WERI-Rb-1 (cell line): ENCODE measurements around the gene BIN1.

Experiments
- DNase-seq: peaks from one replicate; pipeline ENCODE4 v3.0.0-alpha.2; 2020
- H3K27ac ChIP-seq: fragments of 250-450 bp; sonication (Bioruptor Pico); 2 replicates; pipeline ENCODE4 v1.5.1; 2020; ENCODE audit warnings: mild to moderate bottlenecking, moderate library complexity
- H3K27me3 ChIP-seq: fragments of 250-450 bp; sonication (Bioruptor Pico); 2 replicates; pipeline ENCODE4 v1.5.1; 2021; ENCODE audit warnings: mild to moderate bottlenecking, low read depth, moderate library complexity; ENCODE audit not compliant: insufficient read depth, severe bottlenecking
- H3K36me3 ChIP-seq: fragments of 250-450 bp; sonication (Bioruptor Pico); 2 replicates; pipeline ENCODE4 v1.5.1; 2020; ENCODE audit warnings: mild to moderate bottlenecking, moderate library complexity
- H3K4me3 ChIP-seq: 2 replicates; pipeline ENCODE4 v1.5.1; 2011; ENCODE audit warnings: low read depth, mild to moderate bottlenecking, control low read depth, low read length
- H3K9me3 ChIP-seq: fragments of 250-450 bp; sonication (Bioruptor Pico); 2 replicates; pipeline ENCODE4 v1.5.1; 2021; ENCODE audit warnings: mild to moderate bottlenecking, moderate library complexity; ENCODE audit not compliant: severe bottlenecking
- TF ChIP-seq, protein P1 (sequence below): IDR thresholded peaks from 2 replicates; pipeline ENCODE4 v1.5.1; 2011; ENCODE audit warnings: low read depth, mild to moderate bottlenecking, control low read depth, inconsistent platforms, low read length

The BIN1 gene

DNA sequence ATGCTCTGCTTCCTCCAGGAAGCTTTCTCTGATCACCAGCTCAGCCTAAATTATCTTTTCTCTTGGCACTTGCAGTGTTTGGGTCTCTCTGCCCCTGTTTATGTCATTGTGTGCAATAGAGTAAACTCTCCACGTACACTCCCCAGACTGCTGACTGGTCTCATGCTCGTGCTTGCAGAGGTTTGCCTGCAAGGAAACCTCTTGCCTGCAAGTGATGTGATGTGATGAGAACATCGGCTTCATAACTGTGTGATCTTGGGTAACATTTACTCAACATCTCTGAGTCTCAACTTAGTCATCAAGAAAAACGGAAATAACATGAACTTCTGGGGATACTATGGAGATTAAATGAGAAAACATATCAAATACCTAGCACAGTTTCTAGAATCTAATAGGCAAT lies 92.3 kb downstream of the BIN1 start:
- Histone ChIP-seq H3K36me3 (no peaks in the 10 kb centered on the region), H3K4me3 (no peak overlapping the region), H3K9me3 (no peaks in the 10 kb centered on the region), H3K27ac (peak overlapping the region; percentile 31; the same call in 1 of the 2 replicates), H3K27me3 (no peaks in the 10 kb centered on the region)
- TF ChIP-seq, protein P1, sequence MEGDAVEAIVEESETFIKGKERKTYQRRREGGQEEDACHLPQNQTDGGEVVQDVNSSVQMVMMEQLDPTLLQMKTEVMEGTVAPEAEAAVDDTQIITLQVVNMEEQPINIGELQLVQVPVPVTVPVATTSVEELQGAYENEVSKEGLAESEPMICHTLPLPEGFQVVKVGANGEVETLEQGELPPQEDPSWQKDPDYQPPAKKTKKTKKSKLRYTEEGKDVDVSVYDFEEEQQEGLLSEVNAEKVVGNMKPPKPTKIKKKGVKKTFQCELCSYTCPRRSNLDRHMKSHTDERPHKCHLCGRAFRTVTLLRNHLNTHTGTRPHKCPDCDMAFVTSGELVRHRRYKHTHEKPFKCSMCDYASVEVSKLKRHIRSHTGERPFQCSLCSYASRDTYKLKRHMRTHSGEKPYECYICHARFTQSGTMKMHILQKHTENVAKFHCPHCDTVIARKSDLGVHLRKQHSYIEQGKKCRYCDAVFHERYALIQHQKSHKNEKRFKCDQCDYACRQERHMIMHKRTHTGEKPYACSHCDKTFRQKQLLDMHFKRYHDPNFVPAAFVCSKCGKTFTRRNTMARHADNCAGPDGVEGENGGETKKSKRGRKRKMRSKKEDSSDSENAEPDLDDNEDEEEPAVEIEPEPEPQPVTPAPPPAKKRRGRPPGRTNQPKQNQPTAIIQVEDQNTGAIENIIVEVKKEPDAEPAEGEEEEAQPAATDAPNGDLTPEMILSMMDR: no peak
- DNase-seq: no peak

DNA sequence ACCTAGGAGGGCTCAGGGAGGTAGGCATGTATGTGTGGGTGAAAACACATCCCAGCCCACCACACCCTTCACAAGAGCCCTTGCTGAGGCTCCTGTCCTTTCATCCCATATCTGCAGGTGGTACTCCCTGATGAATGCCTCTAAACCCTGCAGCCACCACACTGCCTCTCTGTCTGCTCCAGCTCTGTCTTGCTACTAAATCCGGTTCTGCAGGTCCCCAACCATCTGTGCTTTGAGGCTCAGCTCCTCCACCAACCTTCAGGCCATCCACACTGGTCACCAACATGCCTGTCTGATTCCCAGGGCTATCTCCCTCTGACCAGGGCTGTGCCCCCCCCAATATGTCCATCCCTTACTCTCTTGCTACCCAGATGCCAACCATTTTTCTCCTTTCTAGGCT lies 92.7 kb downstream of the BIN1 start:
- peak; percentile 50 for DNase-seq
- Histone ChIP-seq H3K27me3 (no peaks in the 10 kb centered on the region), H3K9me3 (no peaks in the 10 kb centered on the region), H3K4me3 (no peak overlapping the region), H3K27ac (peak overlapping the region; percentile 31), H3K36me3 (no peaks in the 10 kb centered on the region)
- TF ChIP-seq, protein P1: no peak

DNA sequence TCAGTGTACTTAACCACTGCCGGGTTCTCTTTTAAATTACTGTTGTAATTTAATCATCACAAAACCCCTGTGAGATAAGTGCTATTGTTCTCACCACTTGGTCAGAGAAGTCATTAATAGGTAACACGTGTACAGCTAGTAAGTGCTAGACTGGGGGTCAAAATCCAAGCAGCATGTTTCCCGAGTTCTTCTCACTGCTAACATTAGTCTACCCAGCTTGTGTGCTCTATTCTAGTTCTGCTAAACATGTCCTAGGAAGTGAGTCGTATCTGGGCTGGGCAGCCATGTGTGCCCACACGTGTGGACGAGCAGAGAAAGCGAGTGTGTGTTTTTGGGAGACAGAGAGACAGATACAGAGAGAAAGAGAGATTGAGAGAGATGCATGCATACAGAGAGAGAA lies 94.1 kb downstream of the BIN1 start:
- no peak overlapping the region for H3K4me3 ChIP-seq
- no peaks in the 10 kb centered on the region for H3K9me3 ChIP-seq
- H3K36me3 ChIP-seq: no peaks in the 10 kb centered on the region
- H3K27ac ChIP-seq: peak overlapping the region; percentile 8; the same call in 1 of the 2 replicates
- H3K27me3 ChIP-seq: no peaks in the 10 kb centered on the region
- TF ChIP-seq, protein P1: no peak
- no peak for DNase-seq

DNA sequence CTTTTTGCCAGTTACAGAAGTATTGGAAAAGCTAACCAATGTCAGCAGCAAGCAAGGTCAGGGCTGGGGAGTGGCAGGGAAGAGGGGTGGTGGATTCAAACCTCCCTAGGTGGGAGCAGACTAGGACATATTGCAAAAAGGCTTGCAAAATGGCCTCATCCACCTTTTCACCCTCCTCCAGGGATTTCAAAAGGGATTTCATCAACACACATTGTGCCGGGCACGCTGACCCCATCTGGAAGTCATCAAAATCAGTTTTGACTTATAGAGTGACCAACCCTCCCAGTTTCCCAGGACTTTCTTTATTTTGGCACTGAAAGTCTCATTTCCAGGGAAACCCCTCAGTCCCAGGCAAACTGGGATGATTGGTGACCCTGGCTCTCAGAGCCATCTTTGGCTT lies 94.7 kb downstream of the BIN1 start:
- Histone ChIP-seq H3K9me3 (no peaks in the 10 kb centered on the region), H3K36me3 (no peaks in the 10 kb centered on the region), H3K27ac (peak overlapping the region; percentile 60), H3K27me3 (no peaks in the 10 kb centered on the region), H3K4me3 (no peak overlapping the region)
- DNase-seq: no peak
- TF ChIP-seq, protein P1: no peak

DNA sequence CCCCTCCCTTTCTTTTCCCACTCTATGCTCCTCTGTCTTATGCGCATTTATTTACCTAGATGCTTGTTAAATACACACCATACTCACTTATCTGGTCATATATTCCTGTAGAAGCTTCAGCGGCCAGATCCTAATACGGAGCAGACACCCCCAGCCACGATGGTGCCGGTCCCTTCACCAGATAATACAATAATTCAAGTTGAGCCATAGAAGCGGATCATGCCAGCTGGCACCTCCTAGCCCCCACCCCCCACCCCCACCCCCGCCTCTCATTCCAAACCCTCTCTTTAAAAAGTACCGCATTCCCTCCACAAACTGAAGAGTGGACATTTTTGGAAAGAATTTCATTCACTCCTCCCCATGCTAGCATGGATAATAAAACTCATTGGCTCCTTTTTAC lies 95.2 kb downstream of the BIN1 start:
- Histone ChIP-seq H3K27me3 (no peaks in the 10 kb centered on the region), H3K4me3 (peak overlapping the region; percentile 16), H3K9me3 (no peaks in the 10 kb centered on the region), H3K27ac (peak overlapping the region; percentile 73), H3K36me3 (no peaks in the 10 kb centered on the region)
- DNase-seq: peak; percentile 55
- TF ChIP-seq, protein P1: no peak

DNA sequence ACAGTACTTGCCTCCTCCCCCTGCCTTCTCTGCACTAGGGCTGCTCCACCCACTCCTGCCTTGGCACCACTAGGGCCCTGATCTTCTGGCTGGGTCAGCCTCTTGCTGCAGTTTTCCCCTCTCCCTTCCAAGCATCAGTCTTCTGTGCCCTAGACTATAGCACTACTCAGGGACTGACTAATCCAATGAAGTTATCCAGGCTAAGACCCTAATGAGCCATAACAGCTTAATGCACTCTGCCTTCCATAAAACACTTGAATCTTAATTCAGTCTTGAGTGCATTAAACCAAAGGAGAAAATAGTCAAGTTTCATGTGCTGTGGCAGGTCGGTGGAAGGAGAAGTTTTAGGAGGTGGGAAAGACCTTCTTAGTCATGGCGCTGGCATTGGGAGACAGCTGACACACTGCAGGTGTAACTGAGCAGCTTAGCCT lies 95.7 kb downstream of the BIN1 start:
- peak overlapping the region; percentile 16 for H3K4me3 ChIP-seq
- DNase-seq: peak; percentile 81
- H3K27me3 ChIP-seq: no peaks in the 10 kb centered on the region
- H3K36me3 ChIP-seq: no peaks in the 10 kb centered on the region
- TF ChIP-seq, protein P1: no peak
- peak overlapping the region; percentile 73 for H3K27ac ChIP-seq
- no peaks in the 10 kb centered on the region for H3K9me3 ChIP-seq
